Cardiac muscle cell (in vitro differentiated cells and primary cell): Measurements from ENCODE around the gene TSPEAR. TPM values are rescaled to one million over a fixed set of nuclear protein-coding genes. Genes with fewer than 3 reads are reported as not detected.

Experiments
- DNase-seq, 2 donors: peaks; one replicate each; pipeline versions ENCODE4 v3.0.0 to v3.0.0-alpha.2; 2010 to 2017; ENCODE audit warnings: low read depth in 1 of 2, low spot score in 1 of 2
- H3K27ac ChIP-seq: fragments of 200-600 bp; sonication (generic); 2 replicates; pipeline ENCODE4 v1.5.1; 2016
- H3K27me3 ChIP-seq: fragments of 200-600 bp; sonication (generic); 2 replicates; pipeline ENCODE4 v1.6.0; 2016; ENCODE audit warnings: control low read depth
- H3K36me3 ChIP-seq: fragments of 200-600 bp; sonication (generic); 2 replicates; pipeline ENCODE4 v1.5.1; 2016; ENCODE audit warnings: control low read depth
- H3K4me1 ChIP-seq: fragments of 200-600 bp; sonication (generic); 2 replicates; pipeline ENCODE4 v1.8.1; 2017; ENCODE audit warnings: low read depth, mild to moderate bottlenecking, mixed run types
- H3K4me3 ChIP-seq: fragments of 200-600 bp; sonication (generic); 2 replicates; pipeline ENCODE4 v1.5.1; 2016; ENCODE audit warnings: mild to moderate bottlenecking
- H3K9me3 ChIP-seq: fragments of 200-600 bp; sonication (generic); 2 replicates; pipeline ENCODE4 v1.5.1; 2017; ENCODE audit warnings: low read depth, mild to moderate bottlenecking, control low read depth
- CTCF ChIP-seq: IDR thresholded peaks from 2 replicates; pipeline ENCODE4 v1.5.1; 2012; ENCODE audit warnings: low read depth, mild to moderate bottlenecking, low read length
- polyA plus RNA-seq: library from polyadenylated mRNA; unstranded; fragments of >200 nt; fragmentation: Nextera tagmentation; extraction: Ambion mirVana; gene quantifications from 2 replicates; pipeline ENCODE4 v1.2.1, GENCODE V29; 2016
- total RNA-seq: library from RNA; depleted of rRNA; stranded (reverse); fragments of >200 nt; gene quantifications from 2 replicates; pipeline ENCODE4 v1.2.3, GENCODE V29; 2016

The TSPEAR gene
- total and polyA plus RNA-seq, 2 experiments from 2014 or later = 2.8 to 3.4 TPM

- no peak overlapping the region for H3K27ac ChIP-seq
- H3K4me1 ChIP-seq = no peaks in the 10 kb centered on the region
- no peaks in the 10 kb centered on the region for H3K27me3 ChIP-seq
- no peak overlapping the region for H3K4me3 ChIP-seq
- H3K36me3 ChIP-seq = no peaks in the 10 kb centered on the region
- H3K9me3 ChIP-seq = no peaks in the 10 kb centered on the region
- TF ChIP-seq CTCF = no peak
- no peak for DNase-seq
Measured at GRCh38 chr21:44520326-44521300, 190.8 kb downstream of the TSPEAR start.

GRCh38 chr21:44519346-44520325 lies 191.7 kb downstream of the TSPEAR start:
- no peak for DNase-seq
- Histone ChIP-seq H3K27me3 (no peaks in the 10 kb centered on the region), H3K4me3 (no peak overlapping the region), H3K36me3 (no peaks in the 10 kb centered on the region), H3K4me1 (no peaks in the 10 kb centered on the region), H3K27ac (no peak overlapping the region), H3K9me3 (no peaks in the 10 kb centered on the region)
- TF ChIP-seq CTCF = no peak

- DNase-seq = no peak
- H3K4me3 ChIP-seq = no peak overlapping the region
- no peak for TF ChIP-seq CTCF
- H3K9me3 ChIP-seq = no peaks in the 10 kb centered on the region
- H3K27ac ChIP-seq = no peak overlapping the region
- H3K27me3 ChIP-seq = no peaks in the 10 kb centered on the region
- no peaks in the 10 kb centered on the region for H3K36me3 ChIP-seq
- no peaks in the 10 kb centered on the region for H3K4me1 ChIP-seq
Measured at GRCh38 chr21:44518686-44519085, 192.7 kb downstream of the TSPEAR start.

- TF ChIP-seq CTCF = no peak
- H3K27ac ChIP-seq = no peak overlapping the region
- DNase-seq = peak in 1 of 2 donors; percentile 79
- H3K4me3 ChIP-seq = peak overlapping the region; percentile 7
- H3K4me1 ChIP-seq = no peaks in the 10 kb centered on the region
- no peaks in the 10 kb centered on the region for H3K9me3 ChIP-seq
- no peaks in the 10 kb centered on the region for H3K36me3 ChIP-seq
- no peaks in the 10 kb centered on the region for H3K27me3 ChIP-seq
Measured at GRCh38 chr21:44517175-44517899, 194.0 kb downstream of the TSPEAR start.

GRCh38 chr21:44516828-44517174 lies 194.6 kb downstream of the TSPEAR start:
- Histone ChIP-seq H3K36me3 (no peaks in the 10 kb centered on the region), H3K4me3 (no peak overlapping the region), H3K9me3 (no peaks in the 10 kb centered on the region), H3K4me1 (no peaks in the 10 kb centered on the region), H3K27me3 (no peaks in the 10 kb centered on the region), H3K27ac (no peak overlapping the region)
- no peak for TF ChIP-seq CTCF
- no peak for DNase-seq
